IMR-90 (cell line): ENCODE results near the gene CEP135. TPM values are rescaled to one million over a fixed set of nuclear protein-coding genes. Genes with fewer than 3 reads are reported as not detected.

Source experiments
- ATAC-seq: fragments of 200-7000 bp; cut with Tn5 transposase; 2 replicates; pipeline ENCODE4 v1.9.1; 2020; ENCODE audit warnings: low read depth, mild to moderate bottlenecking, moderate library complexity
- BruUV-seq: library from RNA; stranded (reverse); fragments of 400-500 nt; replicated peaks from 2 replicates; lab custom pipeline; 2021; lab: Mats Ljungman, UMichigan
- CTCF ChIA-PET: fragments of 300-600 bp; formaldehyde crosslinking; extraction: SDS; loops from one replicate; lab custom pipeline; 2021; ENCODE audit warnings: antibody characterized with exemption; lab: Yijun Ruan, JAX
- POLR2A ChIA-PET: fragments of 300-600 bp; sonication (Branson Sonifier 250); formaldehyde crosslinking; loops from one replicate; lab custom pipeline; 2022; ENCODE audit warnings: antibody characterized with exemption; ENCODE audit not compliant: unreplicated experiment; lab: Charles Lee
- DNase-seq: peaks from one replicate; pipeline ENCODE4 v3.0.0; 2013
- H2AFZ ChIP-seq: replicated peaks from 2 replicates; pipeline ENCODE3; 2013; ENCODE audit warnings: low read length, mild to moderate bottlenecking; ENCODE audit not compliant: poor library complexity
- H2AK5ac ChIP-seq: 2 replicates; pipeline ENCODE4 v1.6.1; 2013; ENCODE audit warnings: low read depth, low read length, inconsistent platforms
- H2AK9ac ChIP-seq: replicated peaks from 2 replicates; pipeline ENCODE3; 2013; ENCODE audit warnings: mild to moderate bottlenecking, low read depth, low read length, moderate library complexity; ENCODE audit not compliant: poor library complexity
- H2BK120ac ChIP-seq: 2 replicates; pipeline ENCODE4 v1.6.1; 2013; ENCODE audit warnings: low read depth, low read length, inconsistent platforms
- H2BK15ac ChIP-seq: 3 replicates; pipeline ENCODE4 v1.6.1; 2013; ENCODE audit warnings: low read depth, low read length, inconsistent platforms
- H2BK20ac ChIP-seq: 2 replicates; pipeline ENCODE4 v1.6.1; 2013; ENCODE audit warnings: low read depth, mild to moderate bottlenecking, inconsistent platforms, low read length, moderate library complexity
- H2BK5ac ChIP-seq: 2 replicates; pipeline ENCODE4 v1.6.1; 2013; ENCODE audit warnings: mild to moderate bottlenecking, low read depth, low read length, inconsistent platforms; ENCODE audit not compliant: poor library complexity, severe bottlenecking
- H3K14ac ChIP-seq: replicated peaks from 2 replicates; pipeline ENCODE4 v1.6.1; 2013; ENCODE audit warnings: low read depth, low read length, inconsistent platforms
- H3K18ac ChIP-seq: 2 replicates; pipeline ENCODE4 v1.6.1; 2013; ENCODE audit warnings: low read depth, low read length, control low read depth
- H3K23ac ChIP-seq: 2 replicates; pipeline ENCODE4 v1.6.1; 2013; ENCODE audit warnings: low read depth, low read length, inconsistent platforms
- H3K27ac ChIP-seq: 2 replicates; pipeline ENCODE4 v1.5.1; 2013; ENCODE audit warnings: mild to moderate bottlenecking, control low read depth, low read length; ENCODE audit not compliant: insufficient read depth
- H3K27me3 ChIP-seq: 2 replicates; pipeline ENCODE4 v1.6.1; 2013; ENCODE audit warnings: low read length; ENCODE audit not compliant: control insufficient read depth, insufficient read depth
- H3K36me3 ChIP-seq: 2 replicates; pipeline ENCODE4 v1.6.1; 2013; ENCODE audit warnings: low read length, mixed read lengths; ENCODE audit not compliant: control insufficient read depth, insufficient read depth
- H3K4ac ChIP-seq: 2 replicates; pipeline ENCODE4 v1.6.1; 2013; ENCODE audit warnings: low read depth, low read length, inconsistent platforms
- H3K4me1 ChIP-seq: 2 replicates; pipeline ENCODE4 v1.6.1; 2013; ENCODE audit warnings: low read length, mixed read lengths; ENCODE audit not compliant: control insufficient read depth, insufficient read depth
- H3K4me2 ChIP-seq: 2 replicates; pipeline ENCODE4 v1.6.1; 2013; ENCODE audit warnings: low read depth, mild to moderate bottlenecking, control low read depth, low read length, moderate library complexity
- H3K4me3 ChIP-seq: 2 replicates; pipeline ENCODE4 v1.5.1; 2013; ENCODE audit warnings: low read depth, mild to moderate bottlenecking, control low read depth, low read length, moderate library complexity; ENCODE audit not compliant: insufficient read depth
- H3K56ac ChIP-seq: 2 replicates; pipeline ENCODE4 v1.6.1; 2013; ENCODE audit warnings: low read length, inconsistent platforms; ENCODE audit not compliant: insufficient read depth; ENCODE audit errors: extremely low read depth
- H3K79me1 ChIP-seq, 2 experiments: 2 replicates each; pipeline ENCODE4 v1.6.1; 2013; ENCODE audit warnings: low read length in 2 of 2, inconsistent platforms in 1 of 2, low read depth in 1 of 2
- H3K9ac ChIP-seq: 2 replicates; pipeline ENCODE4 v1.6.1; 2013; ENCODE audit warnings: low read depth, low read length, control low read depth
- H3K9me1 ChIP-seq: 2 replicates; pipeline ENCODE4 v1.6.1; 2013; ENCODE audit warnings: low read length, inconsistent platforms; ENCODE audit not compliant: insufficient read depth
- H3K9me3 ChIP-seq: 2 replicates; pipeline ENCODE4 v1.6.1; 2013; ENCODE audit warnings: low read length; ENCODE audit not compliant: control insufficient read depth, insufficient read depth
- H4K20me1 ChIP-seq: 2 replicates; pipeline ENCODE4 v1.6.1; 2013; ENCODE audit warnings: low read length, inconsistent platforms; ENCODE audit not compliant: insufficient read depth
- H4K5ac ChIP-seq: 2 replicates; pipeline ENCODE4 v1.6.1; 2013; ENCODE audit warnings: mild to moderate bottlenecking, low read depth, low read length, control low read depth
- H4K8ac ChIP-seq, 2 experiments: 2 replicates each; pipeline ENCODE4 v1.6.1; 2013; ENCODE audit warnings: low read depth in 2 of 2, low read length in 2 of 2, control low read depth in 1 of 2, inconsistent platforms in 1 of 2
- H4K91ac ChIP-seq: 2 replicates; pipeline ENCODE4 v1.6.1; 2013; ENCODE audit warnings: low read depth, low read length, inconsistent platforms; ENCODE audit not compliant: insufficient read depth
- CHD1 ChIP-seq: IDR thresholded peaks from 2 replicates; pipeline ENCODE4 v1.6.1; 2012; ENCODE audit warnings: low read depth, low read length, improper control_type of control experiment
- CTCF ChIP-seq: conservative IDR thresholded peaks from 2 replicates; pipeline ENCODE4 v1.5.1; 2012; ENCODE audit warnings: mild to moderate bottlenecking, low read depth, low read length, improper control_type of control experiment
- ELK1 ChIP-seq: fragments of 150-350 bp; IDR thresholded peaks from 2 replicates; pipeline ENCODE4 v1.6.1; 2016; ENCODE audit warnings: low read depth, mild to moderate bottlenecking, low read length, moderate library complexity, borderline replicate concordance
- FOS ChIP-seq: fragments of 150-350 bp; IDR thresholded peaks from 2 replicates; pipeline ENCODE4 v1.6.1; 2016; ENCODE audit warnings: low read depth, low read length
- MAFK ChIP-seq: IDR thresholded peaks from 2 replicates; pipeline ENCODE4 v1.6.1; 2012; ENCODE audit warnings: low read depth, low read length, improper control_type of control experiment
- MAZ ChIP-seq: IDR thresholded peaks from 2 replicates; pipeline ENCODE4 v1.6.1; 2012; ENCODE audit warnings: low read depth, mild to moderate bottlenecking, low read length, improper control_type of control experiment, moderate library complexity, borderline replicate concordance
- POLR2A ChIP-seq: IDR thresholded peaks from 2 replicates; pipeline ENCODE4 v1.6.1; 2012; ENCODE audit warnings: mild to moderate bottlenecking, low read depth, low read length
- RAD21 ChIP-seq: IDR thresholded peaks from 2 replicates; pipeline ENCODE4 v1.6.1; 2012; ENCODE audit warnings: low read length, improper control_type of control experiment
- RFX5 ChIP-seq: IDR thresholded peaks from 2 replicates; pipeline ENCODE4 v1.8.0; 2012; ENCODE audit warnings: low read depth, mild to moderate bottlenecking, low read length, moderate library complexity
- SMC3 ChIP-seq: fragments of 150-350 bp; IDR thresholded peaks from 2 replicates; pipeline ENCODE4 v1.6.1; 2016; ENCODE audit warnings: low read depth, mild to moderate bottlenecking, antibody characterized with exemption, low read length, moderate library complexity
- WGBS, 2 experiments: methylation state at CpG; one replicate each; pipeline versions ENCODE4 v1.1.5 to v1.1.7; 2013; ENCODE audit warnings: missing lambda C conversion rate in 2 of 2; ENCODE audit not compliant: insufficient read length in 1 of 2; ENCODE audit errors: extremely low coverage in 2 of 2; 5-methylcytosine and 5-hydroxymethylcytosine counted together
- dilution Hi-C: fragments of 300-500 bp; cut with HindIII; formaldehyde crosslinking; loops from one replicate; pipeline ENCODE4 v1.14.3; 2018; ENCODE audit warnings: low sequenced_read_pairs; ENCODE audit not compliant: unreplicated experiment
- in situ Hi-C: fragments of 300-500 bp; cut with MboI; formaldehyde crosslinking; loops from 3 replicates; pipeline ENCODE4 v1.14.3; 2019; ENCODE audit warnings: low sequenced_read_pairs, inconsistent platforms, mixed read lengths
- intact Hi-C: fragments of 100-400 bp; cut with micrococcal nuclease; formaldehyde crosslinking; loops from 2 replicates; pipeline ENCODE4 v1.10.0; 2022
- polyA plus RNA-seq, 3 experiments: library from polyadenylated mRNA; depleted of rRNA; stranded (reverse); fragments of >200 nt; gene quantifications; 2 replicates each; pipeline ENCODE4 v1.2.3, GENCODE V29; 2012; ENCODE audit warnings: low replicate concordance in 1 of 3
- total RNA-seq: library from RNA; depleted of rRNA; stranded (reverse); fragments of >200 nt; gene quantifications from 2 replicates; pipeline ENCODE4 v1.2.3, GENCODE V29; 2012

Gene CEP135
- total and polyA plus RNA-seq, 2 of the 4 experiments (the other 2 are of a cell fraction): 2.7 to 3.2 TPM

GRCh38 chr4:55939421-55939820 lies 9.3 kb upstream of the CEP135 start:
- no CpG with 5 or more reads among the region's 2 CpGs for WGBS, 2 experiments
- ChIA-PET POLR2A (no interaction called here), CTCF (interaction anchor here (1.1 kb wide), 1 partner anchor 10 kb away, joined by 3 read pairs; the partner anchor contains the start of gene CEP135)
- H3K79me1 ChIP-seq: no peaks in the 10 kb centered on the region
- H2BK15ac ChIP-seq: no peak overlapping the region
- dilution Hi-C loops (no loop called here), in situ Hi-C loops (no loop called here), intact Hi-C loops (no loop called here)
- no peaks in the 10 kb centered on the region for H4K20me1 ChIP-seq
- no peak overlapping the region for H2AK9ac ChIP-seq
- no peak overlapping the region for H3K4ac ChIP-seq
- no peak overlapping the region for H2AK5ac ChIP-seq
- no peak overlapping the region for H4K91ac ChIP-seq
- H2BK5ac ChIP-seq: no peak overlapping the region
- no peak for ATAC-seq
- H4K5ac ChIP-seq: no peak overlapping the region
- no peak overlapping the region for H2AFZ ChIP-seq
- TF ChIP-seq CTCF: no peak
- no peak for TF ChIP-seq POLR2A
- no peak for TF ChIP-seq MAFK
- TF ChIP-seq CHD1: no peak
- no peak for TF ChIP-seq FOS
- no peak for TF ChIP-seq ELK1
- TF ChIP-seq MAZ: no peak
- TF ChIP-seq RFX5: no peak
- TF ChIP-seq SMC3: no peak
- no peak for TF ChIP-seq RAD21
- no peak overlapping the region for H3K14ac ChIP-seq
- peaks cover 3% of the 10 kb centered on the region; the same call in 1 of the 2 replicates for H3K9me3 ChIP-seq
- H3K4me2 ChIP-seq: no peak overlapping the region
- no peak overlapping the region for H2BK120ac ChIP-seq
- no peaks in the 10 kb centered on the region for H3K27me3 ChIP-seq
- no peak overlapping the region for H3K4me3 ChIP-seq
- no peak overlapping the region for H3K27ac ChIP-seq
- no peak overlapping the region for H3K9ac ChIP-seq
- H3K9me1 ChIP-seq: no peaks in the 10 kb centered on the region
- H2BK20ac ChIP-seq: no peak overlapping the region
- no peak overlapping the region for H4K8ac ChIP-seq
- no peak for DNase-seq
- no peak overlapping the region for H3K56ac ChIP-seq
- H3K36me3 ChIP-seq: no peaks in the 10 kb centered on the region
- no TSS peak for BruUV-seq
- H3K4me1 ChIP-seq: no peaks in the 10 kb centered on the region
- no peak overlapping the region for H3K18ac ChIP-seq
- no peak overlapping the region for H3K23ac ChIP-seq
